HUES6 (cell line): ENCODE measurements around the gene EXOC3L2.

Source experiments
- H3K27ac ChIP-seq: 2 replicates; pipeline ENCODE4 v1.7.0; 2013; ENCODE audit warnings: low read depth, mild to moderate bottlenecking, low read length, inconsistent platforms
- H3K27me3 ChIP-seq: 2 replicates; pipeline ENCODE4 v1.6.1; 2013; ENCODE audit warnings: low read length; ENCODE audit not compliant: control insufficient read depth, insufficient read depth
- H3K36me3 ChIP-seq: 2 replicates; pipeline ENCODE4 v1.6.1; 2013; ENCODE audit warnings: low read length; ENCODE audit not compliant: control insufficient read depth, insufficient read depth
- H3K4me1 ChIP-seq: 2 replicates; pipeline ENCODE4 v1.6.1; 2013; ENCODE audit warnings: low read length; ENCODE audit not compliant: control insufficient read depth, insufficient read depth
- H3K4me3 ChIP-seq: 2 replicates; pipeline ENCODE4 v1.5.1; 2013; ENCODE audit warnings: low read depth, low read length
- H3K9ac ChIP-seq: one replicate; pipeline ENCODE4 v1.6.1; 2013; ENCODE audit warnings: mild to moderate bottlenecking, low read length
- H3K9me3 ChIP-seq: 2 replicates; pipeline ENCODE4 v1.6.1; 2013; ENCODE audit warnings: low read depth, low read length; ENCODE audit not compliant: control insufficient read depth, insufficient read depth

EXOC3L2 gene

GRCh38 chr19:45169602-45170001 is 75.6 kb downstream of the EXOC3L2 start:
- Histone ChIP-seq H3K27me3 (no peaks in the 10 kb centered on the region), H3K9ac (no peak overlapping the region), H3K9me3 (no peaks in the 10 kb centered on the region), H3K36me3 (no peaks in the 10 kb centered on the region), H3K4me3 (no peak overlapping the region), H3K27ac (no peak overlapping the region), H3K4me1 (peaks cover 13% of the 10 kb centered on the region)

- Histone ChIP-seq H3K9me3 (no peaks in the 10 kb centered on the region), H3K4me1 (peaks cover 20% of the 10 kb centered on the region), H3K9ac (no peak overlapping the region), H3K27ac (no peak overlapping the region), H3K4me3 (no peak overlapping the region), H3K36me3 (no peaks in the 10 kb centered on the region), H3K27me3 (no peaks in the 10 kb centered on the region)
Observed at GRCh38 chr19:45168767-45169351, 76.3 kb downstream of the EXOC3L2 start.

GRCh38 chr19:45166723-45167252 is 78.4 kb downstream of the EXOC3L2 start:
- Histone ChIP-seq H3K27ac (no peak overlapping the region), H3K4me1 (peaks cover 21% of the 10 kb centered on the region), H3K4me3 (no peak overlapping the region), H3K36me3 (no peaks in the 10 kb centered on the region), H3K27me3 (no peaks in the 10 kb centered on the region), H3K9me3 (no peaks in the 10 kb centered on the region), H3K9ac (peak overlapping the region; percentile 15)

- Histone ChIP-seq H3K4me1 (peaks cover 25% of the 10 kb centered on the region), H3K27ac (no peak overlapping the region), H3K36me3 (no peaks in the 10 kb centered on the region), H3K9me3 (no peaks in the 10 kb centered on the region), H3K27me3 (peaks cover 9% of the 10 kb centered on the region; the same call in 1 of the 2 replicates), H3K4me3 (no peak overlapping the region), H3K9ac (no peak overlapping the region)
Observed at GRCh38 chr19:45164577-45165335, 80.5 kb downstream of the EXOC3L2 start.

- H3K27me3 ChIP-seq = peaks cover 9% of the 10 kb centered on the region; the same call in 1 of the 2 replicates
- H3K27ac ChIP-seq = no peak overlapping the region
- no peaks in the 10 kb centered on the region for H3K9me3 ChIP-seq
- H3K36me3 ChIP-seq = no peaks in the 10 kb centered on the region
- peaks cover 25% of the 10 kb centered on the region for H3K4me1 ChIP-seq
- H3K9ac ChIP-seq = no peak overlapping the region
- no peak overlapping the region for H3K4me3 ChIP-seq
Observed at GRCh38 chr19:45163751-45164460, 81.3 kb downstream of the EXOC3L2 start.

GRCh38 chr19:45163156-45163555 is 82.1 kb downstream of the EXOC3L2 start:
- peaks cover 25% of the 10 kb centered on the region for H3K4me1 ChIP-seq
- H3K36me3 ChIP-seq = no peaks in the 10 kb centered on the region
- H3K4me3 ChIP-seq = no peak overlapping the region
- H3K9me3 ChIP-seq = no peaks in the 10 kb centered on the region
- peaks cover 11% of the 10 kb centered on the region; the same call in 1 of the 2 replicates for H3K27me3 ChIP-seq
- no peak overlapping the region for H3K27ac ChIP-seq
- H3K9ac ChIP-seq = no peak overlapping the region

GRCh38 chr19:45162608-45163143 is 82.5 kb downstream of the EXOC3L2 start:
- no peak overlapping the region for H3K4me3 ChIP-seq
- H3K9ac ChIP-seq = no peak overlapping the region
- H3K9me3 ChIP-seq = no peaks in the 10 kb centered on the region
- H3K27me3 ChIP-seq = peaks cover 14% of the 10 kb centered on the region; the same call in 1 of the 2 replicates
- peaks cover 25% of the 10 kb centered on the region for H3K4me1 ChIP-seq
- H3K36me3 ChIP-seq = no peaks in the 10 kb centered on the region
- H3K27ac ChIP-seq = no peak overlapping the region
